Stimulated activated CD4-positive, alpha-beta T cell treated with anti-CD3 and anti-CD28 coated beads, Interleukin-1b, Interleukin-23, amount 100 ng/mL, for 24 hours (primary cell): Measurements from ENCODE around the gene MYBPC1.
"Not testable (repeated sequence)": the region's sequence is repeated elsewhere in the genome, so short reads cannot be mapped to it uniquely, and the experiment has no call there.

Experiments used
- DNase-seq, 4 experiments: peaks; one replicate each; pipeline ENCODE4 v3.0.0-alpha.2; 2020; ENCODE audit warnings: low read depth in 4 of 4, low spot score in 1 of 4

MYBPC1 gene

GRCh38 chr12:101594700-101595099 lies at the start of gene MYBPC1:
Gene MYBPC1 (plus strand): TSS chr12:101594971. CDS start chr12:101595071, 100 bp downstream.
- DNase-seq, result no peak

- DNase-seq, result no peak
Observed at GRCh38 chr12:101551362-101552114, 43.2 kb upstream of the MYBPC1 start.

- DNase-seq, result no peak
Observed at GRCh38 chr12:101552277-101552676, 42.5 kb upstream of the MYBPC1 start.

- no peak for DNase-seq
Observed at GRCh38 chr12:101557094-101557493, 37.7 kb upstream of the MYBPC1 start.

GRCh38 chr12:101558726-101559125 lies 36.0 kb upstream of the MYBPC1 start:
- not testable (repeated sequence) for DNase-seq

GRCh38 chr12:101563212-101563611 lies 31.6 kb upstream of the MYBPC1 start:
- DNase-seq, result no peak

- no peak for DNase-seq
Observed at GRCh38 chr12:101564912-101565311, 29.9 kb upstream of the MYBPC1 start.

GRCh38 chr12:101566318-101566717 lies 28.5 kb upstream of the MYBPC1 start:
- peak in 2 of 4 experiments; percentile 7 to 16 for DNase-seq

GRCh38 chr12:101567918-101568317 lies 26.9 kb upstream of the MYBPC1 start:
- DNase-seq, result no peak

GRCh38 chr12:101570047-101570446 lies 24.7 kb upstream of the MYBPC1 start:
- no peak for DNase-seq

- no peak for DNase-seq
Observed at GRCh38 chr12:101571105-101571504, 23.7 kb upstream of the MYBPC1 start.

GRCh38 chr12:101573743-101574142 lies 21.0 kb upstream of the MYBPC1 start:
- no peak for DNase-seq

- DNase-seq, result no peak
Observed at GRCh38 chr12:101578417-101578816, 16.4 kb upstream of the MYBPC1 start.

GRCh38 chr12:101581190-101581589 lies 13.6 kb upstream of the MYBPC1 start:
- DNase-seq, result no peak

GRCh38 chr12:101582937-101583336 lies 11.8 kb upstream of the MYBPC1 start:
- no peak for DNase-seq

GRCh38 chr12:101590383-101590782 lies 4.4 kb upstream of the MYBPC1 start:
- no peak for DNase-seq

GRCh38 chr12:101591781-101592180 lies 3.0 kb upstream of the MYBPC1 start:
- DNase-seq, result no peak

- no peak for DNase-seq
Observed at GRCh38 chr12:101592448-101592847, 2.3 kb upstream of the MYBPC1 start.

GRCh38 chr12:101592921-101593320 lies 1.9 kb upstream of the MYBPC1 start:
- no peak for DNase-seq

- no peak for DNase-seq
Observed at GRCh38 chr12:101596172-101596571, 1.4 kb downstream of the MYBPC1 start.

- DNase-seq, result no peak
Observed at GRCh38 chr12:101597164-101597563, 2.4 kb downstream of the MYBPC1 start.

GRCh38 chr12:101598483-101598882 lies 3.7 kb downstream of the MYBPC1 start:
- DNase-seq, result no peak

- no peak for DNase-seq
Observed at GRCh38 chr12:101599311-101599710, 4.5 kb downstream of the MYBPC1 start.
